ENCODE data around the gene MRGPRX3.
A peak's percentile ranks its signal among the peaks of the same experiment; 100 is the strongest.
"Not testable (repeated sequence)": the region's sequence is repeated elsewhere in the genome, so short reads cannot be mapped to it uniquely, and the experiment has no call there.

The MRGPRX3 gene

DNA sequence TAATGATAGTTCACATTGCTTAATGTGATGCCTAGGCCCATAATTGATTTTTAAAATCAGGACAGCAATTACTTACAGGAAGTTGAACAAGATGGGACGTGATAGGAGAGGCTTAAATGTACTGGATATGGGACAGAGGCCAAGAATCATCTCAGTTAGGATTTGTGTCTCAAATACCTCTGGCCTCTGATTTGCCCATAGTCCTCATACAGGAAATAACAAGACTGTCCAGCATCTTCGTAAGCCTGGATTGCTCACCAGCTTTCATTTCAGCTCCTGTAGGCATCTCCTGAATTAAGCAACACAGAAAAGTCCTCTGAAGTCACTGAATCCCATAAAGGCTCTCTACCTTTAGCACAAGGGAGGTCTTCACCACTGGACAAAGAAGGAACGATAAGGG, at the start of gene MRGPRX3:
MRGPRX3 (plus strand) TSS at position 231 of the 400 bp plus-strand sequence. CDS start 4,632 bp downstream, outside the sequence.
- Mint-ChIP-seq H3K9me3 (no peaks in the 10 kb centered on the region), H3K4me3 (no peak within 1 kb of the TSS), H3K27me3 (ENCODE audit: low read depth) (peaks cover 33% of the 10 kb centered on the region), H3K27ac (no peak within 1 kb of the TSS), H3K36me3 (ENCODE audit: low read depth) (no peaks in the 10 kb centered on the region), H3K4me1 (ENCODE audit: low read depth) (no peaks in the 10 kb centered on the region)

DNA sequence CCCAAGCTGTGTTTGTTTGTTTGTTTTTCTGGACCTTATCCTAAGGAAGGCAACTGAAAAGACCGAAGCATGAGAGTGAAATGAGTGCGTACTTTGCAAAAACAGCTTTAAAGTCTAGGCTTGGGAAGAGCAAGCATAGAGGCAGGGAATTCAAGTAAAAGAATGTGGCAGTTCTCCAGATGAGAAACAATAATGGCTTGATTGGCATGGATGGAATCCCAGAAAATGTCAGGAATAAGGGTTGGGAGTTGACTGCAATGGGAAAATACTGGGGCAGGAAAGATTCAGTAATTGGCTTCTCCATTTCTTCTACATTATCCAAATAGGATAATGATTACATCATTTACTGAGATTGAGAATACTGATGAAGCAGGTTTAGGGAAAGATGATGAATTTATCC, 44.0 kb upstream of the MRGPRX3 start:
- H3K4me3 Mint-ChIP-seq, result no peak overlapping the region
- no peaks in the 10 kb centered on the region for H3K9me3 Mint-ChIP-seq
- peaks cover 1% of the 10 kb centered on the region for H3K4me1 Mint-ChIP-seq (ENCODE audit: low read depth)
- no peak overlapping the region for H3K27ac Mint-ChIP-seq
- H3K27me3 Mint-ChIP-seq (ENCODE audit: low read depth), result no peaks in the 10 kb centered on the region
- peaks cover 26% of the 10 kb centered on the region for H3K36me3 Mint-ChIP-seq (ENCODE audit: low read depth)

DNA sequence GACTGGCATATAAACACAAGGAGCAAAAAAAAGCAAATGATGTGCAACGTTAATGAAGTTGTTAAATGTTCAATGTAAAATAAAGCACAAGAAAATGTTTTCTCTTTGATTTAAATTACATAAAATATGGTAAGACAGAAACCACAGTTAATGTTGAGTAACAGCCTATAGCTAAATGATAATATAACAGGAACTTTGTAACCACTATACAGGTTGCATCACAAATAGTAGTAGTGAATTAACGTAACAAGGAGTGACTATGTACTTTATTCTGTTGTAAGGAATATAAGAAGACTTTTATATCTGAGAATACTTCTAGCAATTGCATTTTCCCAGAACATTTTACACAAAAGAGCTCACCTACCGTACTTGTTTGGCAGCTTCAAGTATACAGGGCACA, 43.4 kb upstream of the MRGPRX3 start:
- Mint-ChIP-seq H3K36me3 (ENCODE audit: low read depth) (peaks cover 26% of the 10 kb centered on the region), H3K27ac (no peak overlapping the region), H3K9me3 (no peaks in the 10 kb centered on the region), H3K27me3 (ENCODE audit: low read depth) (no peaks in the 10 kb centered on the region), H3K4me3 (no peak overlapping the region), H3K4me1 (ENCODE audit: low read depth) (peaks cover 1% of the 10 kb centered on the region)

DNA sequence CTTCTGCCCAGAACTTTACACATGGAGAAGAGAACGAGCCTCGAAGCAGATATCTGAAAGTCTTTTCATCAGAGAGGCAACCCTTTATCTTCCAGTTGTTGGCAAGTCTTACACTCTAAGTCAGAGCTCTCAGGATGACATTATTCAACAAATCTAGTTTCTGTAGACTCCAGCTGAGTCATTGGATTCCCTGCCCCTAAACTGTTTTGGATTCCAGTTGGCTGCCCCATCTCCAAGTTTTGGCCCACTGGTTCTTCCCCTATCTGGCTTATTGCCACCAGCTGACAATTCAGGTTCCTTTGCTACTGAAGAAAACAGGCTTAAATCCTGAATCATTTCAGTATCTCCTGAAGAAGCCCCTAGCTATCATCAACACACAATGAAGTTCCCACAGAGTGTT, 40.6 kb upstream of the MRGPRX3 start:
- Mint-ChIP-seq H3K4me1 (ENCODE audit: low read depth) (peaks cover 1% of the 10 kb centered on the region), H3K36me3 (ENCODE audit: low read depth) (peaks cover 30% of the 10 kb centered on the region), H3K27me3 (ENCODE audit: low read depth) (no peaks in the 10 kb centered on the region), H3K4me3 (no peak overlapping the region), H3K27ac (no peak overlapping the region), H3K9me3 (no peaks in the 10 kb centered on the region)

DNA sequence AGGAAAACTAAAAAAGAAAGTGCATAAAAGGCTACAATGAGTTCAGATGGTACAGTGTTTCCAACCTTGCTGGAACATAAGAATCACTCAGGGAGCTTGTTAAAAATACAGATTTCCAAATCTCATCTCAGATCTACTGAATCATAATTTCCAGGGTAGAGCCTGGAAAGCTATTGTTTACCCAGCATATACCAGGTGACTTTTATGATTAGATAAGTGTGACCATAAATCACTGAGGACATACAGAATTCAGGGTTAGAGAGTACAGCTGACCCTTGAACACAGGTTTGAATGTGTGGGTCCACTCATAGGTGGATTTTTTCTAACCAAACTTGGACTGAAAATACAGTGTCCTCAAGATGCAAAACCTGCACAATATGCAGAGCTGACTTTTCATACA, 38.4 kb upstream of the MRGPRX3 start:
- no peaks in the 10 kb centered on the region for H3K9me3 Mint-ChIP-seq
- peaks cover 1% of the 10 kb centered on the region for H3K4me1 Mint-ChIP-seq (ENCODE audit: low read depth)
- H3K36me3 Mint-ChIP-seq (ENCODE audit: low read depth), result peaks cover 28% of the 10 kb centered on the region
- no peak overlapping the region for H3K4me3 Mint-ChIP-seq
- H3K27me3 Mint-ChIP-seq (ENCODE audit: low read depth), result no peaks in the 10 kb centered on the region
- no peak overlapping the region for H3K27ac Mint-ChIP-seq

DNA sequence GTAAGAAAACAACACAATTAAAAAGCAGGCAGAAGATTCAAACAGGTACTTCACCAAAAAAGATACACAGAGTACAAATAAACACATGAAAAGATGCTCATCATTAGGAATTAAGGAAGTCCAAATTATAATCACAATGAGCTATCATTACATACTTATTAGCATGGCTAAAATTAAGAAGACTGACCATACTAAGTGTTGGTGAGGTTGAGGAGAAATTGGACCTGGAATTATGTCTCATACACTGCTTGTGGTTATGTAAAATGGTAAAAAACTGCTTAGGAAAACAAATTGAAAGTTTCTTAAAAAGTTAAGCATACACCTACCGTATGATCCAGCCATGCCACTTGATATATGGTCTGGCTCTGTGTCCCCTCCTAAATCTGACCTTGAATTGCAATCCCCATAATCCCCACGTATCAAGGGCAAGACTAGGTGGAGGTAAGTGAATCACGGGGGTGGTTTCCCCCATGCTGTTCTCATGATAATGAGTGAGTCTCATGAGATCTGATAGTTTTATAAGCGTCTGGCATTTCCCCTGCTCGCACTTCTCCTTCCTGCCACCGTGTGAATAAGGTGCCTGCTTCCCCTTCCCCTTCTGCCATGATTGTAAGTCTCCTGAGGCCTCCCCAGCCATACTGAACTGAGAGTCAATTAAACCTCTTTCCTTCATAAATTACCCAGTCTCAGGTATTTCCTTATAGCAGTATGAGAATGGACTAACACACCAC, 31.3 kb upstream of the MRGPRX3 start:
- Mint-ChIP-seq H3K4me3 (no peak overlapping the region), H3K36me3 (ENCODE audit: low read depth) (peaks cover 10% of the 10 kb centered on the region), H3K9me3 (no peaks in the 10 kb centered on the region), H3K27ac (no peak overlapping the region), H3K27me3 (ENCODE audit: low read depth) (no peaks in the 10 kb centered on the region), H3K4me1 (ENCODE audit: low read depth) (peaks cover 15% of the 10 kb centered on the region)

DNA sequence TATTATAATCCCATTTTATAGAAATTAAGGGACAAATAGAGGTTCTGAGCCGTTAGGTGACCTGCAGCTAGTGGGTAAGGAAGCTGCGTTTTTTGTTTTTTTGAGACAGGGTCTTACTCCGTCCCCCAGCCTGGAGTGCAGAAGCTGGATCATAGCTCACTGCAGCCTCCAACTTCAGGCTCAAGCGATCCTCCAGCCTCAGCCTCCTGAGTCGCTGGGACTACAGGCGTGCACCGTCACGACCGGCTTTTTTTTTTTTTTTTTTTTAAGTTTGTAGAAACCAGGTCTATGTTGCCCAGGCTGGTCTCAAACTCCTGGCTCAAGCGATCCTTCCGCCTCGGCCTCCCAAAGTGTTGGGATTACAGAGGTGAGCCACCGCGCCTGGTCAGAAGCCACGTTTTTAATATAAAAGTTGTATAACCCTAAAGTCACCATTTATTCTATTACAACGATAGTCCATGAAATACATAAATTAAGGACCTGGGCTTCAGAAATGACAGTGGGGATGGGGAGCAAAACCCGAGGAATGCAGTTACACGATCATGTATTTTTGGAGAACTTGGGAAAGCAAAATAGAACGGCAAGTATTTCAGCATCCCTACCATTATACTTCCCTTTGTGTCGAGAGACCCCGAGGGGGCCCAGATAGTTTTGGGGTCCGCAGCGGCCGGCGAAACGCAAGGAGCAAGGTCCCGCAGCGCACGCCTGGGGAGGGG, 27.1 kb upstream of the MRGPRX3 start:
- peaks cover 19% of the 10 kb centered on the region for H3K4me1 Mint-ChIP-seq (ENCODE audit: low read depth)
- peaks cover 11% of the 10 kb centered on the region for H3K27me3 Mint-ChIP-seq (ENCODE audit: low read depth)
- peak overlapping the region; percentile 80 for H3K27ac Mint-ChIP-seq
- H3K36me3 Mint-ChIP-seq (ENCODE audit: low read depth), result peaks cover 8% of the 10 kb centered on the region
- H3K4me3 Mint-ChIP-seq, result peak overlapping the region; percentile 90
- no peaks in the 10 kb centered on the region for H3K9me3 Mint-ChIP-seq

DNA sequence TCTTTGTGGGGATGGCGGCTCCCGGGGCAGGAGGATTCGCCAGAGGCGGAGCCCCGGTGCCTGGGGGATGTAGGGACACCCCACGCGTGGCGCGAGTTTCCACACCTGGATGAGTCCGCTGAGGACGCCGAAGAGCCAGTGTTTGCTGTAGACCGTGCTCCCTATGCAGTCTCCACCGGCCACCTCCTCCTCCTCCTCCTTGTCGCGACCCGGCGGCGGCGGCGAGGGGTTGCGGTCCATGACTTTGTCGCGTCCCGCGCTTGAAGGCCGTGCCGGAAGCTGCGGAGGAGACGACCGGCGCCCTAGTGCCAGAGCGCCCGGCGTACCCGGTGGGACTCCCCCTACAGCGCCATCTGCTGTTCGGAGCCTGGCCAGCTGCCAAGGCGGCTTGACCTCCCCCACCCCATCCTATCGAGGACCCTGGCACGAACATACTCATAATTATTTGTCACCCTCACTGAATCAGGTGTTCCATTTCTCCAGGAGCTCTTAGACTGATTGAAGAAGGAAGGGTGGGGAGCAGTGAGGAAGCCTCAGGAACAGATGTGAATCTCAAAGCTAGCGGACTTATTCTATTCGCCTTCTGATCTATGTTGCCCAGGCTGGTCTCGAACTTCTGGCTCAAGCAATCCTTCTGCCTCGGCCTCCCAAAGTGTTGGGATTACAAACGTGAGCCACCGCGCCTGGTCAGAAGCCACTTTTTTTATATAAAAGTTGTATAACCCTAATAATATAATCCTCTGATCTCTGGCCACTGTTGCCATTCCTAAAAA, 26.4 kb upstream of the MRGPRX3 start, which contains the start of gene SAAL1:
SAAL1 (minus strand) TSS at position 281 of the 773 bp plus-strand sequence; CDS start at position 240, 41 bp downstream.
- Mint-ChIP-seq H3K9me3 (no peaks in the 10 kb centered on the region), H3K27ac (peak within 1 kb of the TSS; percentile 80), H3K4me1 (ENCODE audit: low read depth) (peaks cover 19% of the 10 kb centered on the region), H3K36me3 (ENCODE audit: low read depth) (peaks cover 8% of the 10 kb centered on the region), H3K27me3 (ENCODE audit: low read depth) (peaks cover 11% of the 10 kb centered on the region), H3K4me3 (peak within 1 kb of the TSS; percentile 90)

DNA sequence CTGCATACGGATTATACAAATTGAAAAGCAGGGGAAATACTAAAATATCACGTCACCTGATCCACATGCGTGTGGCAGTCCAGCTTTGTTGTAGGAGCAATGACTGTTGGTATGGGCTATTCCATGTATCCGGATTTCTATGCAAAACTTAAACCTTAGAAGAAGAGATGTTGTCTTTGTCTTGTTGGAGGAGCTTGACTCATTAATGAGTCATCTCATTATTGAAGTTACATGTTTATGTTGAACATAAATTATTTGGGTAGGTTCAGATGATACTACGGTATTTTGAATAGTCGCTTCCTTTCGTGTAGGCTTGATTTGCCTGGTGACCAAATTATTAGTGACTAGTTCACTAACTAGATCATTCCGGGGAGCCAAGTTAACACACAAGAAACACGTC, 25.7 kb upstream of the MRGPRX3 start:
- peaks cover 13% of the 10 kb centered on the region for H3K4me1 Mint-ChIP-seq (ENCODE audit: low read depth)
- H3K27ac Mint-ChIP-seq, result no peak overlapping the region
- H3K27me3 Mint-ChIP-seq (ENCODE audit: low read depth), result peaks cover 13% of the 10 kb centered on the region
- H3K36me3 Mint-ChIP-seq (ENCODE audit: low read depth), result peaks cover 2% of the 10 kb centered on the region
- no peaks in the 10 kb centered on the region for H3K9me3 Mint-ChIP-seq
- H3K4me3 Mint-ChIP-seq, result peak overlapping the region; percentile 30

DNA sequence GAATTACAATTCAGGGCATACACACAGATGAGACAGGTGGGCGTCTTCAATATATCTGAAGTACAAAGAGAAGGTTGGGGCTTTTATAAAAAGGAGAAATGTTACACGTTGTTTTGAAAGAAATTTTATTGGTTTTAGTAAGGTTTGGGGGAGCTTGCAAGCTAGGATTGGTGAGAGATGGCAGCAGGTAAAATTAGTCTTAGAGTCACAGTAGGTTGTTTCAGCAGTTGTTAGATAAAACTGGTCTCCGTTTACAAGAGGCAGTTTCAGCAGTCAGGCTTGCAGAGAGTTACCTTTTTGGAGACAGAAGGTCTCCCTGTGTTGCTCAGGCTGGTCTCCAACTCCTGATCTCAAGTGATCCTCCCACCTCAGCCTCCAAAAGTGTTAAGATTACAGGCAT, 24.1 kb upstream of the MRGPRX3 start:
- Mint-ChIP-seq H3K36me3 (ENCODE audit: low read depth) (no peaks in the 10 kb centered on the region), H3K27ac (no peak overlapping the region), H3K27me3 (ENCODE audit: low read depth) (peaks cover 24% of the 10 kb centered on the region), H3K4me1 (ENCODE audit: low read depth) (peaks cover 11% of the 10 kb centered on the region), H3K9me3 (no peaks in the 10 kb centered on the region), H3K4me3 (no peak overlapping the region)

DNA sequence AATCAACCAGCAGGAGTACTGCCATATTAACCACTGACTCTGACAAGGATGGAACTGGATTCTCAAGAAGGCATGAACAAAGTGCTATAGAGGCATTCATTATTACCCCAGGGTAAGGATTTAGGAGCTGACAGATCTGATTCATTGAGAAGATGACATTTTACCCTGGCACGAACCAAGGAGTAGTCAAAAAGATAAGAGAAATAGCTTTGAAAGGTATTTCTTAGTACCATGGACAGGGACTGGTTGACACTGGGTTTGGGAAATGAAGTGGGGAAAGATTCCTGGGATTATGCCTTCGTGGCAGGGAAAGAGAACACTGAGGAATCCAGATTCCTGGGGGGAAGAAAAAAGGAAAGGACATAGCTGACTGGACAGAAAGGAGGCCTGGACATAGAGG, 21.4 kb upstream of the MRGPRX3 start:
- no peak overlapping the region for H3K27ac Mint-ChIP-seq

DNA sequence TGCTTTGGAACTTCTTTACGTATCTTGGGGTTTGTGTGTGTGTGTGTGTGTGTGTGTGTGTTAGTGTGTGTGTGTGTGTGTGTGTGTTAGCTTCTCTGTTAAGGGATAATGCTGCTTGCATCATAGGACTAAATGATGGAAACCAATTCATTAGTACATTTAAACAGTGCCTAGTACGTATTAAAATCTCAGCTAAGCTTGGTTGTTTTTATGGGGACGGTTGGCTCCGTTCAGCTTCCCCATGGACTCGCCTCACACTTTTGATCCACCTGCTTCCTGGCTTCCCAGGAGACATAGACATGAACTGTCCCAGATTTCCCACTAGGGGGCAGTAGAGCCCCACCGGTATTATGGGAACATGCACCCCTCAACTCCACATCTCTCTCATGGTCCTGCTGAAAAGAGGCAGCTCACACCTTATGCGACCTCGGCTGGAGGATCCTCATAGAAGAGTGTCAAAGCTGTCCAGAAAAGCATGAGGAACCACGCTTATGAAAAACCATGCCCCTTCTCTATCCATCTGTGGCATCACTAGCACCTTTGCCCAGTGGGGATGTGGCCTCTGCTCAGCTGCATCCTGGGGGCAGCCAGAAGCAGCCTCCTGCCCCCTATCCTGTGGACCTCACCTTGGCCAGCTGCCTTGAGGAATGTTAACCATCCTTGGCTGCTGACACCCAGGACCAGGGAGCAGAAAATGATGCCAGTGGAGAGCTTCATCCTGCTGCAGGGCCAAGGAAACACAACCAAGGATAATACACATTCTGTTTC, 16.8 kb upstream of the MRGPRX3 start:
- H3K4me3 Mint-ChIP-seq, result no peak overlapping the region
- no peaks in the 10 kb centered on the region for H3K4me1 Mint-ChIP-seq (ENCODE audit: low read depth)
- H3K27ac Mint-ChIP-seq, result no peak overlapping the region
- peaks cover 34% of the 10 kb centered on the region for H3K27me3 Mint-ChIP-seq (ENCODE audit: low read depth)
- H3K36me3 Mint-ChIP-seq (ENCODE audit: low read depth), result no peaks in the 10 kb centered on the region
- no peaks in the 10 kb centered on the region for H3K9me3 Mint-ChIP-seq

More for the DNA sequence above, 21.4 kb upstream of the MRGPRX3 start:
- H3K36me3 Mint-ChIP-seq (ENCODE audit: low read depth), result no peaks in the 10 kb centered on the region
- H3K9me3 Mint-ChIP-seq, result no peaks in the 10 kb centered on the region
- H3K4me3 Mint-ChIP-seq, result no peak overlapping the region
- H3K4me1 Mint-ChIP-seq (ENCODE audit: low read depth), result peaks cover 4% of the 10 kb centered on the region
- peaks cover 39% of the 10 kb centered on the region for H3K27me3 Mint-ChIP-seq (ENCODE audit: low read depth)

DNA sequence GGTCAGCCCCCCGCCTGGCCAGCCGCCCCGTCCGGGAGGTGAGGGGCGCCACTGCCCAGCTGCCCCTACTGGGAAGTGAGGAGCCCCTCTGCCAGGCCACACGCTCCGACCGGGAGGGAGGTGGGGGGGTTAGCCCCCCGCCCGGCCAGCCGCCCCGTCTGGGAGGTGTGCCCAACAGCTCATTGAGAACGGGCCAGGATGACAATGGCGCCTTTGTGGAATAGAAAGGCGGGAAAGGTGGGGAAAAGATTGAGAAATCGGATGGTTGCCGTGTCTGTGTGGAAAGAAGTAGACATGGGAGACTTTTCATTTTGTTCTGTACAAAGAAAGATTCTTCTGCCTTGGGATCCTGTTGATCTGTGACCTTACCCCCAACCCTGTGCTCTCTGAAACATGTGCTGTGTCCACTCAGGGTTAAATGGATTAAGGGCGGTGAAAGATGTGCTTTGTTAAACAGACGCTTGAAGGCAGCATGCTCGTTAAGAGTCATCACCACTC, 11.0 kb upstream of the MRGPRX3 start:
- H3K4me1 Mint-ChIP-seq (ENCODE audit: low read depth); H3K27ac Mint-ChIP-seq: not testable (repeated sequence)
- H3K27me3 Mint-ChIP-seq (ENCODE audit: low read depth), result peaks cover 20% of the 10 kb centered on the region

DNA sequence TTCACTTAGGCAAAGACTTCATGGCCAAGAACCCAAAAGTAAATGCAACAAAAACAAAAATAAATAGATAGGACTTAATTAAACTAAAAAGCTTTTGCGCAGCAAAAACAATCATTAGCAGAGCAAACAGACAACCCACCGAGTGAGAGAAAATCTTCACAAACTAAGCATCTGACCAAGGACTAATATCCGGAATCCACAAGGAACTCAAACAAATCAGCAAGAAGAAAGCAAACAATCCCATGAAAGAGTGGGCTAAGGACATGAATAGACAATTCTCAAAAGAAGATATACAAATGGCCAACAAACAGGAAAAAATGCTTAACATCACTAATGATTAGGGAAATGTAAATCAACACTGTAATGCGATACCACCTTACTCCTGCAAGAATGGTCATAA, 1.3 kb upstream of the MRGPRX3 start:
- H3K27me3 Mint-ChIP-seq (ENCODE audit: low read depth), result peaks cover 33% of the 10 kb centered on the region
- H3K27ac Mint-ChIP-seq, H3K4me3 Mint-ChIP-seq: not testable (repeated sequence)

More for the DNA sequence above, 11.0 kb upstream of the MRGPRX3 start:
- H3K4me3 Mint-ChIP-seq; H3K9me3 Mint-ChIP-seq; H3K36me3 Mint-ChIP-seq (ENCODE audit: low read depth): not testable (repeated sequence)

More for the DNA sequence above, 1.3 kb upstream of the MRGPRX3 start:
- H3K36me3 Mint-ChIP-seq (ENCODE audit: low read depth); H3K4me1 Mint-ChIP-seq (ENCODE audit: low read depth); H3K9me3 Mint-ChIP-seq: not testable (repeated sequence)
